Measurements from ENCODE around the gene RPL38. TPM values are rescaled to one million over a fixed set of nuclear protein-coding genes. Genes with fewer than 3 reads are reported as not detected.
"Not testable (repeated sequence)": the region's sequence is repeated elsewhere in the genome, so short reads cannot be mapped to it uniquely, and the experiment has no call there.

RPL38 gene
- total RNA-seq, 1 experiment from 2014 or later: 1,240 TPM

DNA sequence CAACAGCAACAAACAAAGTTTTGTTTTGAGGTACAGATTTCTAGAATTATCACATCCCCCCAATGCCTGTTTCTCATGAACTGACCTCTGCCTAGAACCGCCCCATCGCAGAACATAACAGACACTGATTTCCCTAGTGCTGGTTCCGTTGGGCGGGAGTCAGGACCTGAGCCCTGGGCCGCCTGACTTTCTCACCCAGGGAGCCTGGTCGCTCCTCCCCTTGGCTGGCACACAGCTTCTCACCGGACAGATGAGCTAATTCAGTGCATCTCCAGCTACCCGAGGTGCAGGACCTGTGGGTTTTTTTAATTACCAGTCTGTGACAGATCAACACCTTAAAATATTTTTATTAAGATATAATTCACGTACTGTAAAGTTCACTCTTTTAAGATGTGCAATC, 20.1 kb upstream of the RPL38 start:
- DNase-seq (ENCODE audit: low read depth): no peak

- DNase-seq (ENCODE audit: low read depth): no peak
Measured at GRCh38 chr17:74185571-74186185, 17.8 kb upstream of the RPL38 start.

DNA sequence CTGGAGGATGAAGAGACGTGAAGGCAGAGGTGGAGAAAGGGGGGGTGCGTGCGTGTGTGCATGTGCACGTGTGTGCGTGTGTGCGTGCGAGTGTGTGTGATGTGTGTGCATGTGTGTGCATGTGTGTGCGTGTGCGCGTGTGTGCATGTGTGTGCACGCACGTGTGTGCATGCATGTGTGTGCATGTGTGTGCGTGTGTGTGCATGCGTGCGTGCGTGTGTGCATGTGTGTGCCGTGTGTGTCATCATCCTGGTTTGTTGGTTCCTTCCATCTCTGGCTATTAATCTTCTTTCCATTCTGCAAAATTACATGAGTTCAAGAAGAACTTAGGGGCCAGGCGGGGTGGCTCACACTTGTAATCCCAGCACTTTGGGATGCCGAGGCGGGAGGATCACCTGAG, 17.0 kb upstream of the RPL38 start:
- no peak for DNase-seq (ENCODE audit: low read depth)

DNA sequence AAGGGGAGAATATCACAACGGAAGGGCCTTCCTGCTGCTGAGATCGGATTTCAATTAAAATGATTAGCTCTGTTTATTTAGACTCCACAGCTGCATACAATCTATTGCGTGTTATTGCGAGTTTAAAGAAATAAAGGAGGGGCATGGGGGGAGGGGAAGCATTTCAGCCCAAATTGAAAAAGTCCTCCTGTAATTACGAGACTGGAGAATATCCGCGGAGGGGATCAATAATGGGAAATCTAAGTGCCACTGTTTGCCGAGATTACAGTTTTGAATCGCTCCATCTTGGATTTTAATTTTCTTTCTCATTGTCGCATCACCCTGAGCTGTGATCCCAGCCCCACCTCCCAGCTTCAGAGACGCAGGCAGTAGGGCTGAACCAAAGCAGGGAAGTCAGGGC, 15.7 kb upstream of the RPL38 start:
- DNase-seq (ENCODE audit: low read depth): no peak

DNA sequence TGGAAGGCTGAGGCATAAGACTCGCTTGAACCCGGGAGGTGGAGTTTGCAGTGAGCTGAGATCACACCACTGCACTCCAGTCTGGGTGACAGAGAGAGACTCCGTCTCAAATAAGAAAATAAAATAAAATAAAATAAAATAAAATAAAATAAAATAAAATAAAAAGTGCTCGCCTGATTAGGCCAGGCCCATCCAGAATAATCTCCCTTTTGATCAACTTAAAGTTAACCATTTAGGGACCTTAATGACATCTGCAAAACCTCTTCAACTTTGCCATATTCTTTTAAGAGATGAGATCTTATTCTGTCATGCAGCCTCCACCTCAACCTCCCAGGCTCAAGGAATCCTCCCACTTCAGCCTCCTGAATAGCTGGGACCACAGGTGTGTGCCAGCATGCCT, 14.8 kb upstream of the RPL38 start:
- DNase-seq (ENCODE audit: low read depth): not testable (repeated sequence)

DNA sequence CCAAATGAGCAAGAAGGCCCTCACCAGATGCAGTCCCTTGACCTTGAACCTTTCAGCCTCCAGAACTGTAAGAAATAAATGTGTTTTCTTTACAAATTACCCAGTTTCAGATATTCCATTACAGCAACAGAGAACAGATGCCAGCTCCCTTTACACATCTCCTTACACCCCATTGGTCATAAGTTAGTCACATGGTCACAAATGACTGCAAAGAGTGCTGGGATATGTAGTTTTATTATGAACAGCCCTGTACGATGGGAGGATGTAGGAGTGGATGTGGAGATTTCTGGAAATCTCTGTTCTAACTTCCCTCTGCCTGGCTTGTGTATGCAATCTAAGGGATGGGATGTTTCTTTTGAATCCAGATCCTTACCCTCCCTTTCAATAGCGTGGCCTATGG, 13.3 kb upstream of the RPL38 start:
- DNase-seq (ENCODE audit: low read depth): peak; percentile 59

- no peak for DNase-seq (ENCODE audit: low read depth)
Measured at GRCh38 chr17:74190807-74191406, 12.6 kb upstream of the RPL38 start.

DNA sequence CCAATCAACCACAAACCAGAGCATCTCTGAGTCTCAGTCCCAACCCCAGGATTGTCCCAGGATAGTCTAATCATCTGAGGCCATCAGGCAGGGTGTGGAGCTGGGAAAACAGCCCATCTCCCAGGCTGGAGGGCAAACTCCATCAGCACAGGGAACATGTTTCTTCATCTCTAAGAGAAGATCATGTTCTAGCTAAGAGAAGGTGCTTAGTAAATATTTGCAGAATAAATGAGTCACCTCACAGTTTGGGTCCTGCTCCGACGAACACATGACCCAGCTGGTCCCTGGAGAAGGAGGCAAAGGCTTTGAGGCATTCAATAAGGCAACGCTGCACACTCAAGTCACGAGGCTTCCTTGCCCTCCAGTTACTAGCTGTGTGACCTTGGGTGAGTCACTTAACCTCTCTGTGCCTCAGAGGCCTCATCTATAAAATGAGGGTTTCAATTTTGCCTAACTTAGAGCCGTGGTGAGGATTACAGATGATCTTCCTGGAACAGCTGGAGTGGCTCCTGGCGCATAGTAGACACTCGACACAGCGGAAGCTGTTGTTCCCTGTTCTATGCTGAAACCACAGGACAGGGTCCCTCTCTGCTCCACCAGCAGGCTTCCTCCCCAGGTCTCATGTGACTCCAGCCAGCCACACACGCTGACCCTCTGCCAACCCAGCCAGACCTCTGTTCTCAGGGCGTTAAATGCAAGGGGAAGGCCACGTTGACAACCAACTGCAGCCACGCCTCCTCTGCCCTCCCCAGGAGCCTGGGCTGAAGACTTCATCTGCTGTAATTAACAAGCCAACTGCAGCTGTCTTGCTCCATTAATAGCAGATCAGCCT, 10.3 kb upstream of the RPL38 start:
- peak; percentile 60 for DNase-seq (ENCODE audit: low read depth)

- no peak for DNase-seq (ENCODE audit: low read depth)
Measured at GRCh38 chr17:74194682-74195081, 8.8 kb upstream of the RPL38 start.

- no peak for DNase-seq (ENCODE audit: low read depth)
Measured at GRCh38 chr17:74196541-74197317, 6.7 kb upstream of the RPL38 start.

- DNase-seq (ENCODE audit: low read depth): no peak
Measured at GRCh38 chr17:74197801-74198200, 5.7 kb upstream of the RPL38 start.

DNA sequence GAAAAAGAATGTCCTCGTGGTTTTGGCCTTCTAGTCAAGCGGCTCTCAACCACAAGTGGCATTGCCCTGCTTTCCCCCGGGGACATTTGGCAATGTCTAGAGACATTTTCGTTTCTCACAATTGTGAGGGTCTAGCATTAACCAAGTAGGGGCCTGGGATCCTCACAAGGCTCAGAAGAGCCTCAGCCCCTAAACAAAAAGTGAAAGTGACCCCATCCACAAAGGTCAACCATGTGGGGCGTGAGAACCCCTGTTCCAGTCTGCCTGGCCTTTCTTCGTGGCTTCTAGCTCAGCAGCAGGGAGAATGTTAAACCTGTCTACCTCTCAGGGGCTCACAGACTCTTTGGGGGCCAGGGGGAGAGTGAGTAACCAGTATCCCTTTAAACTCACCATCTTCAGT, 4.8 kb upstream of the RPL38 start:
- DNase-seq (ENCODE audit: low read depth): no peak

DNA sequence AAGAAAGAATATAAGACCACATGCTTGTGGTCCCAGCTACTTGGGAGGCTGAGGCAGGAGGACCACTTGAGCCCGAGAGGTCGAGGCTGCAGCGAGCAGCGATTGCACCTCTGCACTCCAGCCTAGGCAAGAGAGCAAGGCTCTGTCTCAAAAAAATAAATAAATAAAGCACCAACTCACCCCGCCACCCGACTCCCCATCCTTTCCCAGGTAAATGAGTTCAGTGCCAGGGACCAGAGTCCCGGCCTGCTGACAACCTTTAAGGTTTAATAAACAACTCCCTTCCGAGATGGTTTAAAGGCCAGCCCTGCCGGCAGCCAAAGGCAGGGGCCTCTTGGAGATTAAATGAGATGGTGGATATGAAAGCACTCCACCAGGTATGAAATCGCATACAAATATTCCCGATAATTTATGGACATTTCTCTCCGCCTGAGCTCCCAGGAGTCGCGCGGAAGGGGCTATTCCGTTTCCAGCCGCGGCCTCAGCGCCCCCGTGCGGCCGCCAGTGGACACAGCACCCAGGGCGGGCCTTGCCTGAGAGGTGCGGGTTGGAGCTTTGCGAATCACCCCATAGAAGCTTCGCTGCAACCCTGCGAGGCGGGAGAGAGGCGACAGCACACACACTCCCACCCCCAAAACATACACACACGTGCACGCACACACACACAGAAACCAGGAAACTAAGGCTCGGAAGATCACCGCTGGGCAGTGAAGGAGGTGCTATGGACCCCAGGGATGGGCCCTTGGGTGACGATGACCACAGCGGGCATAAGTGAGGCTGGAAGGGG, 4.0 kb upstream of the RPL38 start:
- DNase-seq (ENCODE audit: low read depth): peak; percentile 33

GRCh38 chr17:74200112-74200511, 3.4 kb upstream of the RPL38 start:
- no peak for DNase-seq (ENCODE audit: low read depth)

- DNase-seq (ENCODE audit: low read depth): peak; percentile 71
Measured at GRCh38 chr17:74201250-74201649, 2.2 kb upstream of the RPL38 start.

DNA sequence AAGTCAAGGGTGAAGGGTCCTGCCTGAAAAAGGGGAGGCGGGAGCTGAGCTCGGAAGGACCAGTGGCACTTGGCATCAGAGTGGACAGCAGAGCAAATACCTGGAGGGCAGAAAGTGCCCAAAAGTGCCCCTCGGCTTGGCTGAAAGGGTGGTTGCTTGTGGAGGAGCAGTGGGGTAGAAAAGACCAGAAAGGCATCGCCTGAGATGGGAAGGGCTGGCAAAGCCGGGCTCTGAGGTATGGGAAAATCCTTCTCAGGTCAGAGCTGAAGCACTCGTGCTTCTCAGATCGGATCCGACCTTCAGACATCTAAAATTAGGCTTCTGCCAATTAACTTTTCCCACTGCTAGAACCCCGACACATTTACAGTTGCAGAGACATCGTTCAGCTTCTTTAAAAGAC, 1.5 kb upstream of the RPL38 start:
- no peak for DNase-seq (ENCODE audit: low read depth)

DNA sequence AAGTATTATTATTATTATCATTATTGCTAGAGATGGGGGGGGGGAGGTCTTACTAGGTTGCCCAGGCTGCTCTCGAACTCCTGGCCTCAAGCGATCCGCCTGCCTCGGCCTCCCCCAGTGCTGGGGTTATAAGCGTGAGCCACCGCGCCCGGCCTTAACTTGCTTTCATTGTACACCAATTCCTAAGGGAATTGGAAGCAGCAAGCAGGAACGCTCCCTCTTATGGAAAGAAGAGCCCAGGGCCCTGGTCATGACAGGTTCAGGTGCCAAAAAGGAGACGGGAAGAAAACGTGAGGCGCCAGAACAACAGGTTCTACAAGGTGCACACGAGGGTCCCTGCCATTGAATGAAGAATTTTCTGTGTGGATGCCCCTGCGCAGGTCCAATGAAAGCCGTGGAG, 540 bp upstream of the RPL38 start:
- DNase-seq (ENCODE audit: low read depth): no peak

DNA sequence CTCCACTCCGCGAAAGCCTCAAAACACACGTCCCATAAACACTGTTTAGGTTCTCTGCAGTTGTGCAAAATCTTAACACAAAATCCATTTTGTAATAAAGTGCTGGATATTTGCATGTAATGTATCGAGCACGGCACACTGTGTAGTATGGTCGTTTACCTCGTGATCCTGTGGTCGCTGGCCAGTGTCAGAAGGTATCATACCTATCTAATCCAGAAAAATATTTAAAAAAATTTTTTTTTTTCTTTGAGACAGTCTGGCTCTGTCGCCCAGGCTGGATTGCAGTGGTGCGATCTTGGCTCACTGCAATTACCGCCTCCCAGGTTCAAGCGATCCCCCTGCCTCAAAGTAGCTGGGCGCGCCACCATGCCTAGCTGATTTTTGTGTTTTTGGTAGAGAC, 996 bp downstream of the RPL38 start:
- no peak for DNase-seq (ENCODE audit: low read depth)

DNA sequence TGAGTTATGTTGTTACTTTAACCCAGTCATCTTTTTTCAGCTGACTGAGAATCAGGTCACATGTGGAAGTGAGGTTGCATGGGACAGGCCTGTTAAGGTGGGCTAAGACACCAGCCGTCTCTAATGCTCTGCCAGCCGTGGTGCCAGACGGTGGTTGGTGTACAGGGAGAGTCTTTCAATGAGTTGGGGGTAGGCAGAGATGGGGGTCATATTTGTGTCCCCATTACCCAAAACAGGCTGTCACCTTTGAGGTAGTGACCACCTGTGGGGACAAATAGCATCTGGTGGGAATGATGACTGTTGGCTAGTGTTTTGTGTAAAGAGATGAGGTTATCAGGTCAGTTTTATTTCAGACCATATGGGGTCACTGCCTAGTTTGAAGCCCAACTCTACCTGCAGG, 1.8 kb downstream of the RPL38 start:
- DNase-seq (ENCODE audit: low read depth): no peak

- no peak for DNase-seq (ENCODE audit: low read depth)
Measured at GRCh38 chr17:74206332-74206818, 2.9 kb downstream of the RPL38 start.

Measured in RPMI7951 (cell line).